Peyer's patch (tissue), 4 donors: Measurements from ENCODE around the gene R3HDM2.

Source experiments
- POLR2A ChIP-seq, 2 donors: fragments of 450-650 bp; IDR thresholded peaks; one replicate each; pipeline ENCODE4 v1.5.1; 2017; ENCODE audit warnings: antibody characterized with exemption in 2 of 2, mild to moderate bottlenecking in 2 of 2, moderate library complexity in 2 of 2
- TF ChIP-seq, protein P1 (sequence below), 6 experiments: fragments of 450-650 bp in 4 of 6; fragments of 200-600 bp in 2 of 6; sonication (generic) in 1 of 6; IDR thresholded peaks; one replicate each; pipeline ENCODE4 v1.5.1; 2017 to 2019; ENCODE audit warnings: antibody characterized with exemption in 6 of 6, mild to moderate bottlenecking in 3 of 6, moderate library complexity in 1 of 6

DNA sequence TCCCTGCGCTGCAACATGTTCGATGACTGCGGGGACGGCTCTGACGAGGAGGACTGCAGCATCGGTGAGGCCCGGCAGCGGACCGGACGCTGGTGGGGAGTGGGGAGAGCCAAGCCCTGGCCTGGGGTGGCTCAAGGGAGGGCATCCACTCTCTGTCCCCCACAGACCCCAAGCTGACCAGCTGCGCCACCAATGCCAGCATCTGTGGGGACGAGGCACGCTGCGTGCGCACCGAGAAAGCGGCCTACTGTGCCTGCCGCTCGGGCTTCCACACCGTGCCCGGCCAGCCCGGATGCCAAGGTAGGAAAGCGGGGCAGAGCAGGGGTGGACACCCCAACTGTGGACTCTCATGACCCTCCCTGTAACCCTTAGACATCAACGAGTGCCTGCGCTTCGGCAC lies 225.7 kb downstream of the R3HDM2 start:
- TF ChIP-seq, protein P1, sequence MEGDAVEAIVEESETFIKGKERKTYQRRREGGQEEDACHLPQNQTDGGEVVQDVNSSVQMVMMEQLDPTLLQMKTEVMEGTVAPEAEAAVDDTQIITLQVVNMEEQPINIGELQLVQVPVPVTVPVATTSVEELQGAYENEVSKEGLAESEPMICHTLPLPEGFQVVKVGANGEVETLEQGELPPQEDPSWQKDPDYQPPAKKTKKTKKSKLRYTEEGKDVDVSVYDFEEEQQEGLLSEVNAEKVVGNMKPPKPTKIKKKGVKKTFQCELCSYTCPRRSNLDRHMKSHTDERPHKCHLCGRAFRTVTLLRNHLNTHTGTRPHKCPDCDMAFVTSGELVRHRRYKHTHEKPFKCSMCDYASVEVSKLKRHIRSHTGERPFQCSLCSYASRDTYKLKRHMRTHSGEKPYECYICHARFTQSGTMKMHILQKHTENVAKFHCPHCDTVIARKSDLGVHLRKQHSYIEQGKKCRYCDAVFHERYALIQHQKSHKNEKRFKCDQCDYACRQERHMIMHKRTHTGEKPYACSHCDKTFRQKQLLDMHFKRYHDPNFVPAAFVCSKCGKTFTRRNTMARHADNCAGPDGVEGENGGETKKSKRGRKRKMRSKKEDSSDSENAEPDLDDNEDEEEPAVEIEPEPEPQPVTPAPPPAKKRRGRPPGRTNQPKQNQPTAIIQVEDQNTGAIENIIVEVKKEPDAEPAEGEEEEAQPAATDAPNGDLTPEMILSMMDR (IDR thresholded peaks at IDR 0.05), result no peak
- TF ChIP-seq POLR2A (IDR thresholded peaks at IDR 0.05), result no peak
